ENCODE measurements around the gene CBX8. TPM values are rescaled to one million over a fixed set of nuclear protein-coding genes. Genes with fewer than 3 reads are reported as not detected.

CBX8 gene
- total RNA-seq, 1 donor from 2014 or later, result 6.3 TPM

- intact Hi-C loops (cut with micrococcal nuclease), result loop anchor here (1.0 kb wide), 3 partner anchors 107 to 182 kb away; no protein-coding TSS in a partner anchor
Measured at GRCh38 chr17:79808763-79809529, 12.1 kb upstream of the CBX8 start.

DNA sequence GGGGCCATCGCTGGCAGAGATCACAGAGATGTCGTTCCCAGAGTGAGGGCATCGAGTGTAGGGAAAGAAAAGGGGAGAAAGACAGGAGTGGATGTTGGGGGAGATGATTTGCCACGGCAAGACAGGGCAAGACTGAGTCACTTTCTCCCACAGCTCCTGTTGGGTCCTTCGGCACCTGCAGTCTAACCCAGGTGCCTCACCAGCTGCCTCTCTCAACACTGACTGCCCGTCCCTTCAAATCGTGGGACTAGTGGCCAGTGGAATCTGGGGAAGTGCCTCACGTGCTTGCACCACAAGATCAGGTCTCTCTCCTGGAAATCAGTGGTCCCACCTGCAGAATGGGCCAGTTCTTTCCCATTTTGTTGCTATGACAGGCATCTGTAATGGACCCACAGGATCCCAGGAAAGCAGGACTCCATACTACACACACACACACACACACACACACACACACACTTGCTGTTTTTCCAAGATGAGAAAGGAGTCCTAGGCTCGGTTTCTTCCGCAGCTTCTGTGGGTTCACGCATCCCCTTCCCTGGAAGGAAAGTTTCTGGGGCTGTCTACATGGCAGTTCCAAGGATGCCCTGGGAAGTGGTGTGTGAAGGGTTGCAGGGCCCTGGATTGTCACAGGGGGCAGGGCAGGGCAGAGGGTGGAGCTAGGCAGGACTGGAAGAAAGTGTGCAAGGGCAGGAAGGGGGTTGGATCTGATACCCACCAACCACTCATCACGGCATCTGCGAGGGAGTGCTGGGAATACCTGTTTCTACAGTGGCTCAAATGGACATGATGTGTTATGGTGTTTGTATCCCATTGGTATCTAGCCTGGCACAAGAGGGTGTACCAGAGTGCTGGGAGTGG, 10.2 kb upstream of the CBX8 start:
- intact Hi-C loops (cut with micrococcal nuclease), result no loop called here

DNA sequence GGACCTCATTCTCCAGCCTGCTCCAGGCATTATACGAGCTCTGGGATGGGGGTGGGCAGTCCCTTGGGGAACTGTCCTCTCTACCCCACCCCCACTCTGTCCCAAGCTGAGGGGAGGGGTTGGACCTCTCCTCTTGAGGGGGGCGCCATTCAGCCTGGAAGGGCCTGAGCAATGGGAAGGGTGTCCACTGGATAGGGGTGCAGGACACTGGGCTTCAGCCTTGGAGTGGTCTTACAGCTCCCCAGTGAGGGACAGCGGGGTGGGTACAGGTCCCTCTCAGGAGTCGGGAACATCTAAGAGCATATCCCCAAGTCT, 9.5 kb upstream of the CBX8 start:
- intact Hi-C loops (cut with micrococcal nuclease), result no loop called here

- intact Hi-C loops (cut with micrococcal nuclease), result loop anchor here (5.0 kb wide), 1 partner anchor 1592 kb away; the partner anchor contains the start of gene BAHCC1
Measured at GRCh38 chr17:79804856-79805696, 8.2 kb upstream of the CBX8 start.

DNA sequence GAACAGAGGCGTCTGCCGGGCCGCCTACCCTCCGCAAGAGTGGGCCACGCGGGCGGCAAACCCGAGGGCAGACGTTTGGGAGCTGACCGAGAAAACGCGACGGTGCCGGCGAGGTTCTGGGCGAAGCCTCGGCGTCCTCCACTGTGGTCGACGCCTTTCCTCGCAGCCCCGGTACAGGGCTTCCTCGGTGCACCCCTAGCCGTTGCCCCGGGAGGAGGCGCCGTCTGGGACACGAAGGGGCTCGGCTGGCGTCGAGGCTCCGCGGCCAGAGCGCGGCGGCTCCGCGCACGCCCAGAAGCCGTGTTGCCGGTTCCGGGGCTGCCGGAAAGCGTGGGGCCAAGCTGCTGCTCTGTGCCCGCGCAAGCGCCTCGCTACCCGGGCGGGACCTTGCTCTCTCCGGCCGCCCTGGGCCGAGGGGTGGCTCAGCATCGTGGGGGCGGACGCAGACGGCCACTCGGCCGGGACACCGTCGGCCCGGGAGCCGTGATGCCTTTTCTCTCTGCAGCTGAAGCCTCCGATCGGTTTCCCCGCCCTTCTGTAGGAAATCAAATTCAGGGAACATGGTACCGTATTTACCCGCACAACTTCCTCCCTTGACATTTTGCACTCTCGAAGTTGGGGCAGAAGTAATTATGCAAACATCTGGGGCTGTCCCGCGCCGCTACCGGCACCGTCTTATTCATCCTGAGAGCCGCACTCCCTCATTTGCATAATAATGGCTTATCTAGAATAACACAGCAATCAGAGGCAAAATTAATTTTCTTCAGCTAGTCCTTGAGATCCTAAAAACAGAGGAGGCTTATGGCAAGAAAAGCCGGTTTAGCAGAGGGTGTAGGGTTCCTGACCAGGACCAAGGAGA, 7.3 kb upstream of the CBX8 start:
- intact Hi-C loops (cut with micrococcal nuclease), result loop anchor here (5.0 kb wide), 1 partner anchor 1593 kb away; the partner anchor contains the start of gene BAHCC1

- intact Hi-C loops (cut with micrococcal nuclease), result loop anchor here (5.0 kb wide), 1 partner anchor 1594 kb away; the partner anchor contains the start of gene BAHCC1
Measured at GRCh38 chr17:79803421-79803996, 6.6 kb upstream of the CBX8 start.

GRCh38 chr17:79802736-79803420, 6.0 kb upstream of the CBX8 start:
- intact Hi-C loops (cut with micrococcal nuclease), result loop anchor here (5.0 kb wide), 1 partner anchor 1594 kb away; the partner anchor contains the start of gene BAHCC1

DNA sequence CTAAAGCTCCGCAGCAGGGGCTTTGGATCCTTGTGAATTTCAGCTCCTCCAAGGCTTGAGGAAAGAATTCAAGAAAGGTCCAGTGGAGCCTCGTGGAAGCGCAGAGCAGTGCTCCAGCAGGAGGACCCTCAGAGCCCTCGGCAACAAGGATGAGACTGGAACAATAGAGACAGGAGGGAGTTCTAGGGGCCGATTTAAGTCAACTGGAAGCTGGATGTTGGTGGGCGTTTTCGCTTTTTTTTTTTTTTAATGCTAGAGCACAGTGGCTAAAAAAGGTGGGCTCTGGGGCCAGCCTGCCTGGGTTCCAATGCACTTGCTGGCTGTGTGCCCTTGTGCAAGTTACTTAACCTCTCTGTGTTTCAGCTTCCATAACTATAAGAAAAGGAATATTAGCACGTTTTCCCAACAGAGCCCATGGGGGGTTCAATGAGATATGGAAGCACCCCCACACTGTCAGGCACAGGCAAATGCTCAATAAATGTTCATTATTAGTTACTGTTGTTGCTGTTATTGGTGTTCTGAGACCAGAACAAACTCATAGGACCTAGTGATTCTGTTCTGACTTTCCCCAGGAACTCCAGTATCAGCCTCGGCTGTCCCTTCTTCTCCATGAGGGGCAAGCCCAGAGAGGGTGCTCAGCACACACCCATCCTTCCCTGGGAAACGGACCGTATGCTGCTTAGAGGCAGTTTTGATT, 5.3 kb upstream of the CBX8 start:
- intact Hi-C loops (cut with micrococcal nuclease), result loop anchor here (5.0 kb wide), 1 partner anchor 1595 kb away; the partner anchor contains the start of gene BAHCC1

GRCh38 chr17:79801156-79802038, 4.5 kb upstream of the CBX8 start:
- intact Hi-C loops (cut with micrococcal nuclease), result loop anchor here (5.0 kb wide), 1 partner anchor 1596 kb away; the partner anchor contains the start of gene BAHCC1

DNA sequence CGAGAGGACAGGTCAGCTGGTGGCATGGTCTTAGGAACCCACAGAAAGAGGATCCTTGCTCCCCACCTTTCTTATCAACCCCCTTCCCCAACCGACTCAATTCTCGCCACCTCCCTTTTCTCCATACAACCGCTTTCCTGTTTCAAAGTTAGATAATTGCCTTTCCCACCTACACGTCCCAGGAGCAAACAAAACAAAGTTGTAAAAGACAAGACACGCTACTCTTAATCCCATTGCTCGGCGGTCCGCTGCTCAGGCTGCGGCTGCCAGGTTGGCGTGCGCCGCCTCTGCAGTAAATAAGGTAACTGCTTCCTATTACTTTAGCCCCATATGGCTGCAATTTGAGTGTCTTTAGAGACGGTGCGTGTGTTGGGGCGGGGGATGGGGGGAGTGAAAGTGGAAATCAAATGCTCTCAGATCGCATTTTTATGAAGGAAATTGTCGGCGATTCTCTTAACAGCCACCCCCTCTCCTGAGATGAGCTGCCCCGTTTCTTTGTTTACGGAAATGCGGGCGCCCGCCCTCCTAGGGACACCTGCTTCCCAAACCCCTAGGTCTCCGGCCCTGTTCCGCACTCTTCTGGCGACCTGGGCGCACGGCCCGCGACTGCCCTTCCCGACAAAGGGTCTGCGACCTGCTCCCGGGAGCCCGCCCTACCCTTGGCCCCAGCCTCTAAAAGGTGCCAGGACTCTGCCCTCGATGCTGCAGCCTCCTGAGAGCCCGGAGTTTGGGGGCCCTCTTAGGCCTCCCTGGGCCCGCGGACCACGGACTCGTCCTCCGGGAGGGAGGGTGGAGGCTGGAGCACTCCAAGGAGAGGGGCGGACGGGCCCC, 3.7 kb upstream of the CBX8 start:
- intact Hi-C loops (cut with micrococcal nuclease), result loop anchor here (5.0 kb wide), 1 partner anchor 1597 kb away; the partner anchor contains the start of gene BAHCC1

DNA sequence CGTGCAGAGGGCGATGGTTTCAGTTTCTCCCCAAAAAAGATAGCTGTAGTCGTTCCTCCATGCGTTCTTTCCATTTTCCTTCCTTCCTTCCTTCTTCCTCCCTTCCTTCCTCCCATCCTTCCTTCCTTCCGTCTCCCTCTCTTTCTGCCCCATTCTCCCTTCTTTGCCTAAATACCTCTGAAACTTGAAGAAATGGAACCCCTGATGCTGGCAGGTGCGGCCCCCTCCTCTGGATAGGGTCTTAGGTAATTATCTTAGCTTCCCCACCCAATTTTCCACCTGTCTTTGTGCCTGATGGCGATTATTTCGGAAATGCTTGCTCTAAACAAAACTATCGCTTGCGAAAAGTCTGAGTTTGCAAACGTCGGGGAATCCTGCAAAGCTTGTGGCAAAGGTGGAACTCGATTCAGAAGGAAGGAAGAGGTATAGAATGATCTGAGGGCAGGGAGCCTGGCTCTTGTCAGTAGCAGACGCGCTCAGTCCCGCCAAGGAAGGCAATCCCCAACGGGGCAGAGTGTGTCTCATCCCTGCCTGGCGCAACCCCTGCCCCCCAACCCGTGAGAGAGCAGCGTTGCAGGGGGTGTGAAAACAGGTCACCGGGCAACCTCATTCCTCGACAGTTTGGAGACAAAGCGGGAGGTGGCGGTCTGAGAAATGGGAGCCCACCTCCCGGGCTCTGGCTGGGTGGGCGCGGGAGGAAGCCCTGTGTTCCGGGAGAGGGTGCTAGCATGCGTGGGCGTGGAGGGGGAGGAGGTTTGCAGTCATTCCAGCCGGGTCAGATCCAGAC, 2.9 kb upstream of the CBX8 start:
- intact Hi-C loops (cut with micrococcal nuclease), result loop anchor here (5.0 kb wide), 3 partner anchors 463 to 1713 kb away; partner anchors contain the start of genes ACTG1, BAHCC1 and RNF213

- intact Hi-C loops (cut with micrococcal nuclease), result loop anchor here (5.0 kb wide), 2 partner anchors 463 to 1713 kb away; partner anchors contain the start of genes ACTG1 and RNF213
Measured at GRCh38 chr17:79799174-79799537, 2.3 kb upstream of the CBX8 start.

DNA sequence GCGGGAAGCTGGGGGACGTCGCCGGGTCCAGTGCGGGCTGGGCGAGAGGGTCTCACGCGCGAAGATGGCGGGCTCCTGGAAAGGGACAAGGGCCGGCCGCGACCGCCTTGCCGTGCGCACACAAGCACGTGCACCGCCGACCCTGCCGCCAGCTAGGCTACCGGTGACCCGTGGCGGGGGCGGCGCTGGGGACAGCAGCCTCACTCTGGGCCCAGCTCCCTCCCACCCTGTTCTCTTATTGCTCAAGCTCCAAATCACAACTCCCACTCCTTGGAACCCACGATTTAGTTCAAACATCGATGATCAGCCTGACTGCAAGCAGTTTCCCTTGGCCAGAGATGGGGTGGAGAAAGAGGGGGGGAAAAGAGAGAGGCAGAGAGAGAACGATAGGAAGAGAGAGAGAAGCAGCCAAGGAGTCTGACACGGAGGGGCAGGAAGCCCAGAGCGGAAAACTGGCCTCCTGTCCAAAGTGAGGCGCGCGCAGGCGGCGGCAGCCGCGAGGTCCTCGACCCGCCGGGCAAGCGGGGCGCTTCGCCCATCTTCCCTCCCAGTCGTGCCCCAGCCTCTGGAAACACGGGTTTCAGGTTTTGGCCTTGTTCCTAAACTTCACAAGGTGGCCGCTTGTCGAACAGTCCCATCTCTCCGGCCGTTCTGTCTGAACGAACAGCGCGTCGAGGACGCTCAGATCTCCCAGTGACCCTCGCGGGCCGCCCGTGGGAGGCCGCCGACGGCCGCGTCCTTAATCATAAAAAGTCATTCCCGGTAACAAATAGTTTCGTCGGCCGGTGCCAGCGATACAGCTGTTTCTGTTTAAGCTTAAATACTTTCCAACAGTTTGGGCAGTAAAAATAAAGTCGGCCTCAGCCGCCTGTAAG, 1.7 kb upstream of the CBX8 start:
- intact Hi-C loops (cut with micrococcal nuclease), result loop anchor here (5.0 kb wide), 2 partner anchors 464 to 1714 kb away; partner anchors contain the start of genes ACTG1 and RNF213

GRCh38 chr17:79797492-79798298, 818 bp upstream of the CBX8 start:
- intact Hi-C loops (cut with micrococcal nuclease), result loop anchor here (1.0 to 5.0 kb wide), 7 partner anchors 13 to 1715 kb away; partner anchors contain the start of genes ACTG1, CBX2, CBX4 and RNF213
